ENCODE data around the gene ABCG1.

DNA sequence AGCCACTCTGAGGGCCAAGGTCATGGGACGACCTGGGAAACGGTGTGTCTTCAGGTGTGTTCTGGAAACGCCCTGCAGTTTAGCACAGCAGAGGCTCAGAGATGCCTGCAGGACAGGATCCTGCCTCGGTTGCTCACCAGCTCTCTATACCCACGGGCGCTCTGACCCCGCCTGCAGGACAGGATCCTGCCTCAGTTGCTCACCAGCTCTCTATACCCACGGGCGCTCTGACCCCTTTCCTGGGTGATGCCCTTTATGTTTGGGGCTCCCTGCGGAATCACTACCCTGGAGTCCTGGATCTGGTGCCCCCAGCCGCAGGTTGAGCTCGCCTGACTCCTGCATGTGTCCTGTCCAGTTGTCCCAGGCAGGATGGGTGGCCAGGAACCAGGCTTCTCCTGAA, 63.8 kb downstream of the ABCG1 start:
- TF ChIP-seq, protein P1, sequence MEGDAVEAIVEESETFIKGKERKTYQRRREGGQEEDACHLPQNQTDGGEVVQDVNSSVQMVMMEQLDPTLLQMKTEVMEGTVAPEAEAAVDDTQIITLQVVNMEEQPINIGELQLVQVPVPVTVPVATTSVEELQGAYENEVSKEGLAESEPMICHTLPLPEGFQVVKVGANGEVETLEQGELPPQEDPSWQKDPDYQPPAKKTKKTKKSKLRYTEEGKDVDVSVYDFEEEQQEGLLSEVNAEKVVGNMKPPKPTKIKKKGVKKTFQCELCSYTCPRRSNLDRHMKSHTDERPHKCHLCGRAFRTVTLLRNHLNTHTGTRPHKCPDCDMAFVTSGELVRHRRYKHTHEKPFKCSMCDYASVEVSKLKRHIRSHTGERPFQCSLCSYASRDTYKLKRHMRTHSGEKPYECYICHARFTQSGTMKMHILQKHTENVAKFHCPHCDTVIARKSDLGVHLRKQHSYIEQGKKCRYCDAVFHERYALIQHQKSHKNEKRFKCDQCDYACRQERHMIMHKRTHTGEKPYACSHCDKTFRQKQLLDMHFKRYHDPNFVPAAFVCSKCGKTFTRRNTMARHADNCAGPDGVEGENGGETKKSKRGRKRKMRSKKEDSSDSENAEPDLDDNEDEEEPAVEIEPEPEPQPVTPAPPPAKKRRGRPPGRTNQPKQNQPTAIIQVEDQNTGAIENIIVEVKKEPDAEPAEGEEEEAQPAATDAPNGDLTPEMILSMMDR (IDR thresholded peaks at IDR 0.05) = no peak
- TF ChIP-seq POLR2A (IDR thresholded peaks at IDR 0.05) = no peak
- TF ChIP-seq EP300 (IDR thresholded peaks at IDR 0.05) = no peak
- TF ChIP-seq POLR2AphosphoS5 (IDR thresholded peaks at IDR 0.05) = no peak
